ENCODE data around the gene SUN1.

SUN1 gene

GRCh38 chr7:876972-877311 lies 44.7 kb downstream of the SUN1 start:
- Histone ChIP-seq H3K36me3 (ENCODE audit: control insufficient read depth, insufficient read depth, low read length) (peaks cover 11% of the 10 kb centered on the region), H3K4me1 (ENCODE audit: control insufficient read depth, insufficient read depth, low read length) (peaks cover 35% of the 10 kb centered on the region), H3K9me3 (ENCODE audit: control insufficient read depth, low read length) (no peaks in the 10 kb centered on the region), H3K9ac (ENCODE audit: low read length) (peak overlapping the region; percentile 92), H3K27me3 (ENCODE audit: control insufficient read depth, insufficient read depth, low read length) (no peaks in the 10 kb centered on the region), H3K4me3 (ENCODE audit: low read length) (peak overlapping the region; percentile 71)

DNA sequence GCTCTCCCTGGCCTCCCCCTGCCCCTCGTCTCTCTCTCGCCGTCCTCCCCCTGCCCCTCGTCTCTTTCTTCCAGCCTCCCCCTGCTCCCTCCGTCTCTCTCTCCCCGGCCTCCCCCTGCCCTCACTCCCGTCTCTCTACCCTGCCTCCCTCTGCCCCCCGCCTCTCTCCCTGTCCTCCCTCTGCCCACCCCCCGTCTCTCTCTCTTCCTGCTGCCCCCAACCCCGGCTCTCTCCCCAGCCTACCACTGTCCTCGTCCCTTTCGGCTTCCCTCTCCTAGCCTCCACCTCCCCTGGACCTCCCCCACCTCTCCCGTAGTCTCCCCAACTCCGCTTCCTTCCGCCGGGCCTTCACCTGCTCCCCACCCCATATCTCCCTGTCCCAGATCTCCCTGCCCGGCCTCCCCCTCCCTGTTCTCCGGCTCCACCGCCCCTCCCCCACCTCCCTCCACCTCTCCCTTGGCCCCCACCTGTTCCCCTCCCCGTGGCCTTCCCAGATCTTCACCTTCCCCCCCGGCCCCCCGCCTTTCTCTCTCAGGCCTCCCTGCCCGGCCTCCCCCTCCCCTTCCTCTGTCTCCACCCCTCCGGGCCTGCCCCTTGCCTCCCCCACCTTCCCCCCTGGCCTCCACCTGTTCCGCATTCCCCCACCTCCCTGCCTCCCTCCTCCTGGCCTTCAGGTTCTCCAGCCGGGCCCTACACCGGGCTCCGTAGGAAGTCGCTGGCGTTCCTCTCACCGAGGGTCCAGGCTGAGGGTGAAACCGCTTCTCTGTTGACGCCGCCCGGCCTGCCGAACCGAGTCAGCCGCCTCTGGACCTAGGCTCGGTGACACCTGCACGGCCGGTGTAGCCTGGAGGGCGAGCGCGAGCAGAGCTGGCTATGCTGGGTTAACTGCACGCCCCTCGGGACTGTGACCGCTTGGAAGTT lies 45.3 kb downstream of the SUN1 start:
- H3K4me1 ChIP-seq (ENCODE audit: control insufficient read depth, insufficient read depth, low read length), result peaks cover 35% of the 10 kb centered on the region
- H3K9me3 ChIP-seq (ENCODE audit: control insufficient read depth, low read length), result no peaks in the 10 kb centered on the region
- H3K36me3 ChIP-seq (ENCODE audit: control insufficient read depth, insufficient read depth, low read length), result peaks cover 5% of the 10 kb centered on the region
- H3K27me3 ChIP-seq (ENCODE audit: control insufficient read depth, insufficient read depth, low read length), result no peaks in the 10 kb centered on the region
- H3K9ac ChIP-seq (ENCODE audit: low read length), result peak overlapping the region; percentile 92
- peak overlapping the region; percentile 71 for H3K4me3 ChIP-seq (ENCODE audit: low read length)

DNA sequence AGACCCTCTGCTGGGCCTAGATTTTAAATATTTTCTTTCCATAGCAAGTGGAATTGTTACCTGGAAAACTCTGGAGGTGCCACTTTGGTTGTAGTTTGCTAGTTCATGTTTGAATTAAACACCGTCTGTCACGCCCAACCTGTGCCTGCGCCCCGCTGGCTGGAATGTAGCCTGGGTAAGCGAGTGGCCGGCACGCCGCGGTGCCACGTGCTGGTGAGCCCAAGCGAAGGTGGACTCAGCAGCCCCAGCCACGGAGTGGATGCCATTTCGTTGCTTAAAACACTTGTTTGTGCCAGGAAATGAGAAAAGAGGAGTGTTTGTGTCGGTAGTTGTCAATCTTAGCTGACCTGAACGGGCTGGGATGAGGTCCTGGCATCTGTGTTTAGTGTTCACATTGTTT lies 46.8 kb downstream of the SUN1 start:
- H3K27me3 ChIP-seq (ENCODE audit: control insufficient read depth, insufficient read depth, low read length), result no peaks in the 10 kb centered on the region
- no peaks in the 10 kb centered on the region for H3K36me3 ChIP-seq (ENCODE audit: control insufficient read depth, insufficient read depth, low read length)
- H3K4me1 ChIP-seq (ENCODE audit: control insufficient read depth, insufficient read depth, low read length), result peaks cover 27% of the 10 kb centered on the region
- H3K9me3 ChIP-seq (ENCODE audit: control insufficient read depth, low read length), result no peaks in the 10 kb centered on the region
- no peak overlapping the region for H3K4me3 ChIP-seq (ENCODE audit: low read length)
- H3K9ac ChIP-seq (ENCODE audit: low read length), result no peak overlapping the region

GRCh38 chr7:879706-880105 lies 47.4 kb downstream of the SUN1 start:
- Histone ChIP-seq H3K4me1 (ENCODE audit: control insufficient read depth, insufficient read depth, low read length) (peaks cover 33% of the 10 kb centered on the region), H3K9ac (ENCODE audit: low read length) (no peak overlapping the region), H3K9me3 (ENCODE audit: control insufficient read depth, low read length) (no peaks in the 10 kb centered on the region), H3K36me3 (ENCODE audit: control insufficient read depth, insufficient read depth, low read length) (no peaks in the 10 kb centered on the region), H3K4me3 (ENCODE audit: low read length) (no peak overlapping the region), H3K27me3 (ENCODE audit: control insufficient read depth, insufficient read depth, low read length) (no peaks in the 10 kb centered on the region)

DNA sequence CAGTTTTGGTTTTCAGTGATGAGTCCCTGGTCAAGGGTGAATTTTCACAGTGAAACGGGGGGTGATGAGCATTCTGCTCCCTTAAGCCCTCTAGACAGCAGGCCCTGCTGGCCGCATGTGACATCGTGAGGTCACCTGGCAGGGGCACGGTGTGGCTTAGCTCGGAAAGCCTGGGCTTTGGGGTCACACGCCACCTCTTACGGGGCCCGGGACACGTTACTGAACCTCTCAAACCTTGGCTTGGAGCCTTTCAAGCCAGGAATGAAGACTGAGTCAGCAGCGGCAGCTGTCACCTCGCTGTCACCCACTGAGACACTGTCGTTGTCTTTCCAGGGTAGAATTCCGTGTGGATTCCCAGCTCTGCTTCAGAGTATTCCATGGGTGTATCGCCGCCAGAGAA lies 48.2 kb downstream of the SUN1 start:
- no peak overlapping the region for H3K9ac ChIP-seq (ENCODE audit: low read length)
- H3K36me3 ChIP-seq (ENCODE audit: control insufficient read depth, insufficient read depth, low read length), result no peaks in the 10 kb centered on the region
- H3K4me3 ChIP-seq (ENCODE audit: low read length), result no peak overlapping the region
- peaks cover 35% of the 10 kb centered on the region for H3K4me1 ChIP-seq (ENCODE audit: control insufficient read depth, insufficient read depth, low read length)
- no peaks in the 10 kb centered on the region for H3K27me3 ChIP-seq (ENCODE audit: control insufficient read depth, insufficient read depth, low read length)
- H3K9me3 ChIP-seq (ENCODE audit: control insufficient read depth, low read length), result no peaks in the 10 kb centered on the region

DNA sequence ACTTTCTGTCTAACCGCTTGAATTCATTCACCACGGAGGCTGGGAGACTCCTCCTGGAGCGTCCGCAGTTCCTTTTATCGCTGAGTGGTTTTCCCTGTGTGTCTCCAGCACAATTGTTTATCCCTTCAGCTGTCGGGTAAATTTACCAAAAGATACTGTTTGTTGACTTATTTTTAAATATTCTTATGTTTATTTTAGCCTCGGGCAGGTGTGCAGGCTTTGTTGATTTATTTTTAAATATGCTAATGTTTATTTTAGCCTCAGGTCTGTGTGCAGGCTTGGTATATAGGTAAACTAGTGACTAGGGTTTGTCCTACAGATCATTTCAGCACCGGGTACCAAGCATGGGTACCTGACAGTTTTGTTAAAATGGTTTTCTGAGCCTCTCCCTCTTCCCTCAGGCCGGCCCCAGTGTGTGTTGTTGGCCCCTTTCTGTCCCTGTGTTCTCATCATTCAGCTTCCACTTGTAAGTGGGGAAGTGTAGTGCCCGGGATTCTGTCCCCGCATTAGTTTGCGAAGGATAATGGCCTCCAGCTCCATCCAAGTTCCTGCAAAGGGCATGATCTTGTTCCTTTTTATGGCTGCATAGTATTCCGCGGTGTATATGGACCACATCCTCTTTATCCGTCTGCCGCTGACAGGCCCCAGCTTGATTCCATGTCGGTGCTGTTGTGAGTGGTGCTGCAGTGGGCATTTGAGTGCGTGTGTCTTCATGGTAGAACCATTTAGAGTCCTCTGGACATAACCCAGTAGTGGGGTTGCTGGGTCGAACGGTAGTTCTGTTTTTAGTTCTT lies 49.4 kb downstream of the SUN1 start:
- Histone ChIP-seq H3K36me3 (ENCODE audit: control insufficient read depth, insufficient read depth, low read length) (no peaks in the 10 kb centered on the region), H3K9me3 (ENCODE audit: control insufficient read depth, low read length) (no peaks in the 10 kb centered on the region), H3K4me1 (ENCODE audit: control insufficient read depth, insufficient read depth, low read length) (peaks cover 34% of the 10 kb centered on the region), H3K9ac (ENCODE audit: low read length) (no peak overlapping the region), H3K4me3 (ENCODE audit: low read length) (no peak overlapping the region), H3K27me3 (ENCODE audit: control insufficient read depth, insufficient read depth, low read length) (no peaks in the 10 kb centered on the region)

GRCh38 chr7:882336-883035 lies 50.2 kb downstream of the SUN1 start:
- Histone ChIP-seq H3K4me3 (ENCODE audit: low read length) (no peak overlapping the region), H3K9me3 (ENCODE audit: control insufficient read depth, low read length) (no peaks in the 10 kb centered on the region), H3K36me3 (ENCODE audit: control insufficient read depth, insufficient read depth, low read length) (no peaks in the 10 kb centered on the region), H3K9ac (ENCODE audit: low read length) (no peak overlapping the region), H3K27me3 (ENCODE audit: control insufficient read depth, insufficient read depth, low read length) (no peaks in the 10 kb centered on the region), H3K4me1 (ENCODE audit: control insufficient read depth, insufficient read depth, low read length) (peaks cover 34% of the 10 kb centered on the region)

- Histone ChIP-seq H3K27me3 (ENCODE audit: control insufficient read depth, insufficient read depth, low read length) (no peaks in the 10 kb centered on the region), H3K9ac (ENCODE audit: low read length) (no peak overlapping the region), H3K36me3 (ENCODE audit: control insufficient read depth, insufficient read depth, low read length) (peaks cover 7% of the 10 kb centered on the region), H3K4me3 (ENCODE audit: low read length) (no peak overlapping the region), H3K4me1 (ENCODE audit: control insufficient read depth, insufficient read depth, low read length) (peaks cover 29% of the 10 kb centered on the region), H3K9me3 (ENCODE audit: control insufficient read depth, low read length) (no peaks in the 10 kb centered on the region)
Measured at GRCh38 chr7:883055-884021, 51.1 kb downstream of the SUN1 start.

GRCh38 chr7:884191-885003 lies 52.1 kb downstream of the SUN1 start:
- Histone ChIP-seq H3K9ac (ENCODE audit: low read length) (no peak overlapping the region), H3K4me3 (ENCODE audit: low read length) (no peak overlapping the region), H3K9me3 (ENCODE audit: control insufficient read depth, low read length) (no peaks in the 10 kb centered on the region), H3K36me3 (ENCODE audit: control insufficient read depth, insufficient read depth, low read length) (peaks cover 13% of the 10 kb centered on the region), H3K27me3 (ENCODE audit: control insufficient read depth, insufficient read depth, low read length) (no peaks in the 10 kb centered on the region), H3K4me1 (ENCODE audit: control insufficient read depth, insufficient read depth, low read length) (peaks cover 19% of the 10 kb centered on the region)

- no peaks in the 10 kb centered on the region for H3K27me3 ChIP-seq (ENCODE audit: control insufficient read depth, insufficient read depth, low read length)
- no peak overlapping the region for H3K4me3 ChIP-seq (ENCODE audit: low read length)
- H3K9ac ChIP-seq (ENCODE audit: low read length), result no peak overlapping the region
- no peaks in the 10 kb centered on the region for H3K9me3 ChIP-seq (ENCODE audit: control insufficient read depth, low read length)
- H3K36me3 ChIP-seq (ENCODE audit: control insufficient read depth, insufficient read depth, low read length), result peaks cover 13% of the 10 kb centered on the region
- H3K4me1 ChIP-seq (ENCODE audit: control insufficient read depth, insufficient read depth, low read length), result peaks cover 18% of the 10 kb centered on the region
Measured at GRCh38 chr7:885261-885892, 53.1 kb downstream of the SUN1 start.
